SU-DHL-6 (cell line): Measurements from ENCODE around the gene AOC3.
"Not testable (repeated sequence)": the region's sequence is repeated elsewhere in the genome, so short reads cannot be mapped to it uniquely, and the experiment has no call there.

ENCODE experiments used
- H2AFZ ChIP-seq: fragments of 200-600 bp; sonication (generic); 2 replicates; pipeline ENCODE4 v1.6.1; 2014; ENCODE audit warnings: low read depth, mild to moderate bottlenecking, moderate library complexity, mixed read lengths, antibody characterized with exemption, low read length; ENCODE audit not compliant: severe bottlenecking
- H3F3A ChIP-seq: fragments of 200-600 bp; shearing (Covaris generic); 2 replicates; pipeline ENCODE4 v1.6.0; 2016; ENCODE audit warnings: antibody characterized with exemption, mild to moderate bottlenecking; ENCODE audit not compliant: insufficient read depth
- H3K27ac ChIP-seq: fragments of 200-600 bp; sonication (generic); 2 replicates; pipeline ENCODE4 v1.5.1; 2016; ENCODE audit warnings: low read depth, mild to moderate bottlenecking, low read length, moderate library complexity, mixed read lengths
- H3K27me3 ChIP-seq: fragments of 200-600 bp; sonication (generic), shearing (Covaris generic); 2 replicates; pipeline ENCODE4 v1.6.0; 2014; ENCODE audit warnings: mild to moderate bottlenecking, low read length
- H3K36me3 ChIP-seq: fragments of 200-600 bp; sonication (generic); 2 replicates; pipeline ENCODE4 v1.6.1; 2014; ENCODE audit warnings: mild to moderate bottlenecking, low read length, mixed read lengths
- H3K4me2 ChIP-seq: fragments of 300-600, 200-600 bp; shearing (Covaris generic), sonication (generic); 2 replicates; pipeline ENCODE4 v1.6.0; 2014; ENCODE audit warnings: low read length, low read depth, mild to moderate bottlenecking; ENCODE audit not compliant: poor library complexity, severe bottlenecking
- H3K4me3 ChIP-seq: fragments of 200-600 bp; sonication (generic); 2 replicates; pipeline ENCODE4 v1.5.1; 2014; ENCODE audit warnings: antibody characterized with exemption, low read length, mild to moderate bottlenecking, mixed read lengths; ENCODE audit not compliant: insufficient read depth, poor library complexity, severe bottlenecking
- H3K79me2 ChIP-seq: fragments of 200-600 bp; sonication (generic); 2 replicates; pipeline ENCODE4 v1.6.1; 2014; ENCODE audit warnings: mild to moderate bottlenecking, low read length, moderate library complexity; ENCODE audit not compliant: insufficient read depth
- H3K9ac ChIP-seq: fragments of 200-600 bp; sonication (generic); 2 replicates; pipeline ENCODE4 v1.7.0; 2014; ENCODE audit warnings: mild to moderate bottlenecking, low read length
- H3K9me2 ChIP-seq: fragments of 200-600 bp; sonication (generic); replicated peaks from 2 replicates; pipeline ENCODE4 v1.6.1; 2014; ENCODE audit warnings: low read length; ENCODE audit not compliant: insufficient read depth
- H3K9me3 ChIP-seq: fragments of 200-600 bp; sonication (generic); 2 replicates; pipeline ENCODE4 v1.6.1; 2014; ENCODE audit warnings: low read length, mixed read lengths; ENCODE audit not compliant: insufficient read depth
- H4K20me1 ChIP-seq: fragments of 200-600 bp; sonication (generic); 2 replicates; pipeline ENCODE4 v1.6.1; 2014; ENCODE audit warnings: low read depth, mild to moderate bottlenecking, antibody characterized with exemption, low read length, moderate library complexity, mixed read lengths
- EZH2phosphoT487 ChIP-seq: fragments of 200-600 bp; sonication (generic), shearing (Covaris generic); conservative IDR thresholded peaks from 2 replicates; pipeline ENCODE4 v1.6.1; 2018; ENCODE audit warnings: mild to moderate bottlenecking, antibody characterized with exemption, low read length, moderate library complexity, mixed read lengths
- TF ChIP-seq, protein P1 (sequence below): fragments of 200-600 bp; sonication (generic); IDR thresholded peaks from one replicate; pipeline ENCODE4 v1.5.1; 2017; ENCODE audit warnings: antibody characterized with exemption, mild to moderate bottlenecking, low read length, moderate library complexity; ENCODE audit not compliant: insufficient read depth, poor library complexity, severe bottlenecking

Gene AOC3

DNA sequence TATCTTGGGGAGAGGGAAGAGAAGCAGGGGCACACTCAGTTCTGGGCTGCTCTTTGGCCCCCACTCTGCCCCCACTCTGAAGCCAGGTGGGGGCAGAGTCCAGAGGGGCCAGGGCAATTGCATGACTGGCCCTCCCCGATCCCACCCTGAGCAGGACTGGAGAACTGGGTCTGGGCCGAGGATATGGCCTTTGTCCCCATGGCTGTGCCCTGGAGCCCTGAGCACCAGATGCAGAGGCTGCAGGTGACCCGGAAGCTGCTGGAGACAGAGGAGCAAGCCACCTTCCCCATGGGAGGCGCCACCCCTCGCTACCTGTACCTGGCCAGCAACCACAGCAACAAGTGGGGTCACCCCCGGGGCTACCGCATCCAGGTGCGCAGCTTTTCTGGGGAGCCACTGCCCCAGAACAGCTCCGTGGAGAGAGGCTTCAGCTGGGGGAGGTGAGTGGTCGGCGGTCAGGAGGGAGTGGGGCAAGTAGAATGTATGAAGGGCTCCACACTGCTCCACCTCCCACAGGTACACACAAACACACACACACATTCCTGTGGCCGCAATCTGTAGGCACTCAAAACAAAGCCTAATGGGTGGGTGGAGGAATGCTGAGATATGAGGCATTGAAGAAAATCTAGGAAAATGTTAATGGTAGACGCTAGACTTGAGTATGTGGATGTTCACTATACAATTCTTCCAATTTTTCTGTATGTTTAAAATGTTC is 21.4 kb downstream of the AOC3 start:
- no peaks in the 10 kb centered on the region for H3K9me2 ChIP-seq
- no peak overlapping the region for H3K27ac ChIP-seq
- no peak overlapping the region for H3K4me2 ChIP-seq

DNA sequence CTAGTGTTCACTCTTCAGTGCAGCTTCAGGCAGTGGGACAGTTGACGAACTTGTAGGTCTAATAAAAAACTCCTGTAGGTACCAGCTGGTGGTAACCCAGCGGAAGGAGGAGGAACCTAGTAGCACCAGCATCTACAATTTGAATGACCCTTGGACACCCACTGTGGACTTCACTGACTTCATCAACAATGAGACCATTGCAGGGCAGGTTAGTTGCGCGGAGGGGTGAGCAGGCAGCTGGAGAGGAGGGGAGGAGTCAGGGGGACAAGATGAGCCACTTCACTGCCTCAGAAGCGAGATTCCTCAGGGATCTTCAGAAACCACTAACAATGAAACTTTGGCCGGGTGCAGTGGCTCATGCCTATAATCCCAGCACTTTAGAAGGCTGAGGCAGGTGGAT is 22.3 kb downstream of the AOC3 start:
- Histone ChIP-seq H3K79me2 (no peaks in the 10 kb centered on the region), H3K27me3 (no peaks in the 10 kb centered on the region), H3K36me3 (no peaks in the 10 kb centered on the region), H4K20me1 (no peaks in the 10 kb centered on the region), H3F3A (no peaks in the 10 kb centered on the region), H3K4me2 (no peak overlapping the region), H3K4me3 (no peak overlapping the region), H3K9me3 (peaks cover 7% of the 10 kb centered on the region; the same call in 1 of the 2 replicates), H3K9me2 (no peaks in the 10 kb centered on the region), H3K9ac (no peak overlapping the region), H2AFZ (no peak overlapping the region), H3K27ac (no peak overlapping the region)
- TF ChIP-seq EZH2phosphoT487, result no peak
- TF ChIP-seq, protein P1, sequence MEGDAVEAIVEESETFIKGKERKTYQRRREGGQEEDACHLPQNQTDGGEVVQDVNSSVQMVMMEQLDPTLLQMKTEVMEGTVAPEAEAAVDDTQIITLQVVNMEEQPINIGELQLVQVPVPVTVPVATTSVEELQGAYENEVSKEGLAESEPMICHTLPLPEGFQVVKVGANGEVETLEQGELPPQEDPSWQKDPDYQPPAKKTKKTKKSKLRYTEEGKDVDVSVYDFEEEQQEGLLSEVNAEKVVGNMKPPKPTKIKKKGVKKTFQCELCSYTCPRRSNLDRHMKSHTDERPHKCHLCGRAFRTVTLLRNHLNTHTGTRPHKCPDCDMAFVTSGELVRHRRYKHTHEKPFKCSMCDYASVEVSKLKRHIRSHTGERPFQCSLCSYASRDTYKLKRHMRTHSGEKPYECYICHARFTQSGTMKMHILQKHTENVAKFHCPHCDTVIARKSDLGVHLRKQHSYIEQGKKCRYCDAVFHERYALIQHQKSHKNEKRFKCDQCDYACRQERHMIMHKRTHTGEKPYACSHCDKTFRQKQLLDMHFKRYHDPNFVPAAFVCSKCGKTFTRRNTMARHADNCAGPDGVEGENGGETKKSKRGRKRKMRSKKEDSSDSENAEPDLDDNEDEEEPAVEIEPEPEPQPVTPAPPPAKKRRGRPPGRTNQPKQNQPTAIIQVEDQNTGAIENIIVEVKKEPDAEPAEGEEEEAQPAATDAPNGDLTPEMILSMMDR, result no peak

More for the DNA sequence above, 21.4 kb downstream of the AOC3 start:
- Histone ChIP-seq H3K4me3 (no peak overlapping the region), H3K9me3 (peaks cover 7% of the 10 kb centered on the region; the same call in 1 of the 2 replicates), H4K20me1 (no peaks in the 10 kb centered on the region), H3K9ac (no peak overlapping the region), H3F3A (no peaks in the 10 kb centered on the region), H3K79me2 (no peaks in the 10 kb centered on the region), H2AFZ (no peak overlapping the region), H3K27me3 (no peaks in the 10 kb centered on the region), H3K36me3 (no peaks in the 10 kb centered on the region)
- no peak for TF ChIP-seq EZH2phosphoT487
- TF ChIP-seq, protein P1, result no peak

DNA sequence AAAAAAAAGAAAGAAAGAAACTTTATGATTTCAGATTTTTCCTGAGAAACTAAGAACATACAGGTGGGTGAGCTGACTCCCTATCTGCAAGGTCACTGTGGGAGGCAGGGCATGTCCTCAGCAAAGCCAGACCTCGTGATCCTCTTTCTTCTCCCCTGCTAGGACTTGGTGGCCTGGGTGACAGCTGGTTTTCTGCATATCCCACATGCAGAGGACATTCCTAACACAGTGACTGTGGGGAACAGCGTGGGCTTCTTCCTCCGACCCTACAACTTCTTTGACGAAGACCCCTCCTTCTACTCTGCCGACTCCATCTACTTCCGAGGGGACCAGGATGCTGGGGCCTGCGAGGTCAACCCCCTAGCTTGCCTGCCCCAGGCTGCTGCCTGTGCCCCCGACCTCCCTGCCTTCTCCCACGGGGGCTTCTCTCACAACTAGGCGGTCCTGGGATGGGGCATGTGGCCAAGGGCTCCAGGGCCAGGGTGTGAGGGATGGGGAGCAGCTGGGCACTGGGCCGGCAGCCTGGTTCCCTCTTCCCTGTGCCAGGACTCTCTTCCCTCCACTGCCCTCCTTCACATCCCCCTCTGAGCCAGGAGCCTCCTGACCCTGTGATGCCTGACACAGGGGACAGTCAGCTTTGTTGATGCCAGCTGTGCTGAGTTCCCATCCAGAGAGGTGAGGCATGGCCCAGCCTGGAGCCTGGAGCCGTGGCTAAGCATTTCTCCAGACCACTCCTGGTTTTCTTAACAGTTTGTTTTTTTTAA is 23.1 kb downstream of the AOC3 start:
- not testable (repeated sequence) for H3K27me3 ChIP-seq, H3K9me3 ChIP-seq, H3K9me2 ChIP-seq, H3K36me3 ChIP-seq, H2AFZ ChIP-seq, H3K4me2 ChIP-seq, H3F3A ChIP-seq, H3K27ac ChIP-seq, H3K79me2 ChIP-seq, H3K9ac ChIP-seq, H3K4me3 ChIP-seq, H4K20me1 ChIP-seq

DNA sequence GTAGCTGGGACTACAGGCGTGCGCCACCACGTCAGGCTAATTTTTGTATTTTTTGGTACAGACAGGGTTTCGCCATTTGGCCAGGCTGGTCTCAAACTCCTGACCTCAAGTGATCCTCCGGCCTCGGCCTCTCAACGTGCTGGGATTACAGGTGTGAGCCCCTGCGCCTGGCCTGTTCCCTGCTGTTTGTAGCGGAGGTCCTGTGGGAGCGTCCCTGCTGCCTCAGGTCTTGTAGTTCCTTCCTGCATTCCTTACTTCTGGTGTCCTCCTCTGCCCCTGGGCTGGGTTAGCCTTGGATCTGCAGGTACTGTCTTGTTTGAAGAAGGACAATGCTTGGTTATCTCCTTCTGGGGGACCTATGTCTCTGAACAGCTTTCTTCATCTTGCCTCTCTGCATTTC is 26.0 kb downstream of the AOC3 start:
- TF ChIP-seq, protein P1, result no peak
- TF ChIP-seq EZH2phosphoT487, result no peak

More for the DNA sequence above, 26.0 kb downstream of the AOC3 start:
- no peaks in the 10 kb centered on the region for H4K20me1 ChIP-seq
- H3K4me3 ChIP-seq, result no peak overlapping the region
- H3K4me2 ChIP-seq, result no peak overlapping the region
- H3K27me3 ChIP-seq, result no peaks in the 10 kb centered on the region
- H3K9me3 ChIP-seq, result no peaks in the 10 kb centered on the region
- H3K36me3 ChIP-seq, result no peaks in the 10 kb centered on the region
- H3K79me2 ChIP-seq, result no peaks in the 10 kb centered on the region
- no peak overlapping the region for H2AFZ ChIP-seq
- no peaks in the 10 kb centered on the region for H3K9me2 ChIP-seq
- H3K9ac ChIP-seq, result no peak overlapping the region
- no peak overlapping the region for H3K27ac ChIP-seq
- no peaks in the 10 kb centered on the region for H3F3A ChIP-seq
